Stimulated activated CD4-positive, alpha-beta T cell treated with anti-CD3 and anti-CD28 coated beads, Interleukin-12 subunit alpha, Interleukin-12 subunit beta, amount 100 ng/mL, for 4 hours (primary cell): ENCODE measurements around the gene KTI12.
"Not testable (repeated sequence)": the region's sequence is repeated elsewhere in the genome, so short reads cannot be mapped to it uniquely, and the experiment has no call there.

Source experiments
- DNase-seq: peaks from one replicate; pipeline ENCODE4 v3.0.0-alpha.2; 2020

The KTI12 gene

DNA sequence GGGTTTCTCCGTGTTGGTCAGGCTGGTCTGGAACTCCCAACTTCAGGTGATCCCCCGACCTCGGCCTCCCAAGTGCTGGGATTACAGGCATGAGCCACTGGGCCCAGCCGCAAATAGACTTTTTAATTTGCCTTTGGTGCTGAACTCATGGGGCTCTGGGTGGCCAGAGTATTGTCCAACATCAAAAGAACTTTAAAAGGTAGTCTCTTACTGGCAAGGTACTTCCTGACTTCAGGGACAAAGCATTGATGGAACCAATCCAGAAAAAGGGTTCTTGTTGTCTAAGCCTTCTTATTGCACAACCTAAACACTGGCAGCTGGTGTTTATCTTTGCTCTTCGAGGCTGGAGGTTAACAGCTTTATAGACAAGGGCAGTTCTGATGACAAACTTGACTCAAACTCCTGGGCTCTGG lies 3.8 kb upstream of the KTI12 start:
- DNase-seq = no peak

DNA sequence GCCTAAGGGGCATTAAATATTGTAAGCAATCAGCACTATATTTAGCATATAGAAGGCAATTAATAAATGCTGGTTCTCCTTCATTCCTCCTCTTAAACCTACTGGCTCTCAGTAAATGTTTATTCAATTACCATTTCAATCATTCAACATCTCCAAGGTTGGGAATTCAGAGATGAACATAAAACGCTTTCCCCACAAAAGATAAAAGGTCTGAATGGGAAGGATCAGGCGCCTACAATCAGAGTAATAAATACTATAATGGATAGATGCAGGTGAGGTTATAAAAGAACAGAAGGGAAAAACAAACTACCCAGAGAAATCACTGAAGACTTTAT lies 407 bp upstream of the KTI12 start:
- no peak for DNase-seq

DNA sequence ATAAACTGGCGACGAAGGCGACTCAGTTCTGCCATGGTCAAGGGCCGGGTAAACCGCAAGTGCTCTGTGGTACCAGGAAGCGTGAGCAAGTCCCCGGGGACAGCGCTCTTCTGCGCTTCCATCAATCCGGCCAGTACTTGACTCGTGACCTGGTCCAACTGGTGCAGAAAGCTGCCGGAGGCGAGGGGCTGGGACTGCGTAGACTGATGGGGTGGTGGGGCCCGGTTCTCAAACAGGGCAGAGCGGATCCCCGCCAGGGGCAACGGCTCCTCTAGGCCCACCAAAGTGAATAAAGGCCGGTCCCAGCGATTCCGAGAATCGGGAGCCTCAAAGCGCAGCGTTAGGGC lies 852 bp downstream of the KTI12 start:
- peak; percentile 6 for DNase-seq

DNA sequence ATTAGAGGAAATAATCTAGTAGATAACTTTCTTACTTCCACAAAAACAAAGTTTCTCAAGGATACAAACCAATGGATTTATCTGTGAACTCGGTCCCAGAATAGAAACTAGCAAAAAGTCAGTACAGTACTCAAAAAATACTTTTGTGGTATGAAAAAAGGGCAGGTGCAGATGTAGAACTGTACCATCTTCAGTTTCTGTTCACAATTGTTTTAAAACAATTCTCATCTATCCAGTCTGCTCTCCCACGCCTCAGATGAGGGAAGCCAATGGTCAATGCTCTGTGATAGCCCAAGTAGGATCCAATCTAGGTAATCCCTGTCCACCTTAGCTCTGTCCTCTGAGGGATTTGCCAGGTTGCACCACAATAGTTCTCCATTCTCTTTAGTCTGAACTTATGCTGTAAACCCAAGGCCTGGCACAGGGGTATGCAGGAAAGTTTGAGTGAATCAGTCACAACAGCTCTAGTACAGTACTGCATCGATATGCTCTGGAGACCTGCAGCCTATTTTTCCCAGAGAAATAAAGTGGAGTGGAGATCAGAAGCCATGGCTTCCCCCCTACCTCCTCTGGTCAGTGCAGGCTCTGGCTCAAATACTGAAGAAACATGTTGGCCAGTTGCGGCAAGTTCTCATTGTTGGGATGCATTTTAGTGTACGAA lies 1.4 kb downstream of the KTI12 start:
- DNase-seq = no peak

DNA sequence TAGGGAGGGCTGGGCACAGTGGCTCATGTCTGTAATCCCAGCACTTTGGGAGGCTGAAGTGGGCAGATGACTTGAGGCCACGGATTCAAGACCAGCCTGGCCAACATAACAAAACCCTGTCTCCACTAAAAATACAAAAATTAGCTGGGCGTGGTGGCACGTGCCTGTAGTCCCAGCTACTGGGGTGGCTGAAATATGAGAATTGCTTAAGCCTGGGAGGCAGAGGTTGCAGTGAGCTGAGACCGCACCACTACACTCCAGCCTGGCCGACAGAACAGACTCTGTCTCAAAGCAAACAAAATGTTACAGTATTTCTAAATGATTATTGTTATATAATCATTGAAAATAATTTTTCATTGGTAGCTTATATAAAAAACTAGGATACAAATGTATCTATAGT lies 4.8 kb downstream of the KTI12 start:
- not testable (repeated sequence) for DNase-seq

DNA sequence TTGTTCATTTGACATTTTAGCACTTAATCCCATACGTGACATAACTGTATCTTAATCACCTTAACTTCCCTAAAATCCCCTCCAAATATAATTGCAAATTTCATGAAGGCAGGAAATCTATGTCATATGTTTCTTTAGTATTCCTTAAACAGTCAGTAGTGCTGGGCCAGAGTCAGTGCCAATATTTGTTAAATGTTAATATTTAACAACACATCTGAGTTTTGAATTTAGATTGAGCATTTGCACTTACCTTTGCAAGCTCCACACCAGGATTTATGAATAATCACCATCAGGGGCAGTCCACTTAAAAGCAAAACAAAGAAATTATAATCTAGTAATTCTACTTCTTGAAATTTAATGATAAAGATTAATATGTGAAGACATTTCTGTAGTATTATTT lies 5.3 kb downstream of the KTI12 start:
- no peak for DNase-seq

DNA sequence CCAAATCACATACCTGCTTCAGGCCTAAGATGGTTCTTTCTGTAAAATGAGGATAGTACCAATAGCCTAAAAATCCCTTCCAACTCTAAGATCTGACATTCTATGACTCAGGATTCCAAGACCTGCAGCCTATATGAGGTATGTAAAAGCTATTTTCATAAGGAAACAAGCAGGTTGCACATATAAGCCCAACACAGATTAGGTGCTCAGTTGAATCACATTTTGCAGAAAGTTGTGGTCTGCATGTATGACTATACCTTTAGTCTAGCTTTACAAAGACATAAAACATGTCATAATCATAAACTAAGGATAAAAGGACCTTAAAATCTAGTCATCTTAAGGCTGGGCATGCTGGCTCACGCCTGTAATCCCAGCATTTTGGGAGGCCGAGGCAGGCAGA lies 7.3 kb downstream of the KTI12 start:
- DNase-seq = no peak

DNA sequence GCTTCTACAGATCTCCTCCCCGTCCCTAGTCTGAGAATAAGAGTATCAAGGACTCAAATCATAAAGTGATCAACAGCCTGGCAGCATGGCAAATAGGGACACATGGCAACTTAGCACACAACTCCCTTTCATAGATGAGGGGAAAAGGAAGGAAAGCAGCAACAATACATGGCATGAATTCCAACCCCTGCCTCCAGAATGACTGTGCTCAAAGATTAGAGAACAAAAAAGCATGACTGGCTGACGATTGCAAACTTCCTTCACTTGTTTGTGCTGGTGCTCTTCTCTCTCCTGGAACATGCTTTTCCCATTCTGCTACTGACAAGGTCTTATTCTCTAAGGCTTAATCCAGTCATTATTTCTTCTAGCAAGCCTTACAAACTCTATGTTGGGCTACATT lies 11.5 kb downstream of the KTI12 start:
- DNase-seq = no peak

DNA sequence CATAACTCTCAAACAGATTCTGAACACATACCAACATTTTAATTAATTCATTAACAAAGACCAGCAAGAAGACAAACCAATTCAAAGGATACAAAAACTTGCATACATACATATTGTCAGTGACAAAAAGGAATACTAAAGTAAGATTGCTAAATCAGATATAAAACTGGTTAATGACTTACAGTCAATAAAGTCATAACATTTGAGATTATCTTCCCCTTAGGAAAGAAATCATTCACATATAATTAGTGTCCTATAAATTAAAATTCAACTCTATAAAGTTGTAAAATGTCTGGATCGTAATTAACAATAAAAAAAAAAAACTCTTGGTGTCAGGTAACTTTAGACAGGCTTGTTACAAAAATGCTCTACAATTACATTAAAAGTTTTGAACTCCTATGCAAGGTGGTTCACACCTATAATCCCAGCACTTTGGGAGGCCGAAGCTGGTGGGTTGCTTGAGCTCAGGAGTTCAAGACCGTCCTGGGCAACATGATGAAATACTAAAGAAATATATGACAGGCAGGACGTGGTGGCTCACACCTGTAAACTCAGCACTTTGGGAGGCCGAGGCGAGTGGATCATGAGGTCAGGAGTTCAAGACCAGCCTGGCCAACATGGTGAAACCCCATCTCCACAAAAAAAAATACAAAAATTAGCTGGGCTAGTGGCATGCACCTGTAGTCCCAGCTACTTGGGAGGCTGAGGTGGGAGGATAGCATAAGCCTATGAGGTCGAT lies 25.4 kb downstream of the KTI12 start:
- DNase-seq = no peak

DNA sequence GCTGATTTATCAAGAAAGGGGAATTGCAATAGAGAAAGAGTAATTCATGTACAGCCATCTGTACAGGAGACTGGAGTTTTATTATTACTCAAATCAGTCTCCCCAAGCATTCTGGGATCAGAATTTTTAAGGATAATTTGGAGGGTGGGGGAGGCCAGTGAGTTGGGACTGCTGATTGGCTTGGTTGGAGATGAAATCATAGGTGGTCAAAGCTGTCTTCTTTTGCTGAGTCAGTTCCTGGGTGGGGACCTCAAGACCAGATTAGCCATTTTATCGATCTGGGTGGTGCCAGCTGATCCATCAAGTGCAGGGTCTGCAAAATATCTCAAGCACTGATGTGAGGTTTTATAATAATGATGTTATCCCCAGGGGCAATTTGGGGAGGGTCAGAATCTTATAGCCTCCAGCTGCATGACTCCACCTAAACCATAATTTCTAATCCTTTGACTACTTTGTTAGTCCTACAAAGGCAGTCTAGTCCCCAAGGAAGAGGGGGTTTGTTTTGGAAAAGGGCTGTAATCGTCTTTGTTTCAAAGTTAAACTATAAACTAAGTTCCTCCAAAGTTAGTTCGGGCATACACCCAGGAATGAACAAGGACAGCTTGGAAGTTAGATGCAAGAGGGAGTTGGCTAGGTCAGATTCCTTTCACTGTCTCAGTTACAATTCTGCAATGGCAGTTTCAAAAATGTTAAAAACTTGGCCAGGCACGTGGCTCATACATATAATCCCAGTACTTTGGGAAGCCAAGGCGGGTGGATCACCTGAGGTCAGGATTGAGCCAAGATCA lies 26.2 kb downstream of the KTI12 start:
- no peak for DNase-seq

DNA sequence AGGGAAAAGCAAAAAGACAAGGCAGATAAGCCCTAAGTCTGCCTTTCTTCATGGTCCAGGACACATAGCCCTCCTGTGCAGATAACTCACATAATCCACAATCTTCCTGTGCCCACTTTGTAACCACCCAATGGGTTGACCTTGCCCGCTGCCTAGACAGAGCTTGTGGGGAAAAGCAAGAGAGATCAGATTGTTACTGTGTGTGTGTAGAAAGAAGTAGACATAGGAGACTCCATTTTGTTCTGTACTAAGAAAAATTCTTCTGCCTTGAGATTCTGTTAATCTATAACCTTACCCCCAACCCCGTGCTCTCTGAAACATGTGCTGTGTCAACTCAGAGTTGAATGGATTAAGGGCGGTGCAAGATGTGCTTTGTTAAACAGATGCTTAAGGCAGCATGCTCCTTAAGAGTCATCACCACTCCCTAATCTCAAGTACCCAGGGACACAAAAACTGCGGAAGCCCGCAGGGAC lies 27.5 kb downstream of the KTI12 start:
- not testable (repeated sequence) for DNase-seq

DNA sequence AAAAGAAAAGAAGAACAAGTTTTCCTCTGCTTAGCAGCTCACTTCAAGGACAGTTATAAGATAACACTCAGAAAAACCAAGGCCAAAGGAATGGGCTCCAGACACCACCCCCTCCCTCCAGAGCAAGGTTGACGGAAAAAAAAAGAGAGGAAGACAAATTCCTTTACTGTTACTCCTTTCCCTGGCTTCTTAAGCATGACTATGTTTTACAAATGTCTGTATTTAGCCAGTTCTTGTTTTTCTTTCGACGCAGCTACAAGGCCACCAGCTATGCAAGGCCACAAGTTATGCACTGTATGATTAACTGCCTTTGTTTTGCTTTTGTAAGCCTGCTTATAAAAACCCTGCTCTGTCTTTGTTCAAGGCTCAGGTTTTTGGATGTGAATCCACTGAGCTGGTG lies 28.1 kb downstream of the KTI12 start:
- not testable (repeated sequence) for DNase-seq

DNA sequence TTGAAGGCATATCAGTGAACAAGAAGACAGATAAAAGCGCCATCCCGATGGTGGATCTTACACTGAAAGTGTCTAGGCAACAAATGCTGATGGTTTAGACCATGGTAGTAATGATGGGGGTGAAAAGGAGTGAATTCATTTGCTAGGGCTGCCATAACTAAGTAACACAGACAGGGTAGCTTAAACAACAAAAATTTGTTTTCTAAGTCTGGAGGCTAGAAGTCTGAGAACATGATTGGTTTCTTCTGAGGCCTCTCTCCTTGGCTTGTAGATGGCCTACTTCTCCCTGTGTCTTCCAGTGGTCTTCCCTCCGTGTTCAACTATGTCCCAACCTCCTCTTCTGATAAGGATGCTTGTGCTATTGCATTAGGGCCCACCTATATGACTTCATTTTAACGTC lies 29.7 kb downstream of the KTI12 start:
- DNase-seq = no peak

DNA sequence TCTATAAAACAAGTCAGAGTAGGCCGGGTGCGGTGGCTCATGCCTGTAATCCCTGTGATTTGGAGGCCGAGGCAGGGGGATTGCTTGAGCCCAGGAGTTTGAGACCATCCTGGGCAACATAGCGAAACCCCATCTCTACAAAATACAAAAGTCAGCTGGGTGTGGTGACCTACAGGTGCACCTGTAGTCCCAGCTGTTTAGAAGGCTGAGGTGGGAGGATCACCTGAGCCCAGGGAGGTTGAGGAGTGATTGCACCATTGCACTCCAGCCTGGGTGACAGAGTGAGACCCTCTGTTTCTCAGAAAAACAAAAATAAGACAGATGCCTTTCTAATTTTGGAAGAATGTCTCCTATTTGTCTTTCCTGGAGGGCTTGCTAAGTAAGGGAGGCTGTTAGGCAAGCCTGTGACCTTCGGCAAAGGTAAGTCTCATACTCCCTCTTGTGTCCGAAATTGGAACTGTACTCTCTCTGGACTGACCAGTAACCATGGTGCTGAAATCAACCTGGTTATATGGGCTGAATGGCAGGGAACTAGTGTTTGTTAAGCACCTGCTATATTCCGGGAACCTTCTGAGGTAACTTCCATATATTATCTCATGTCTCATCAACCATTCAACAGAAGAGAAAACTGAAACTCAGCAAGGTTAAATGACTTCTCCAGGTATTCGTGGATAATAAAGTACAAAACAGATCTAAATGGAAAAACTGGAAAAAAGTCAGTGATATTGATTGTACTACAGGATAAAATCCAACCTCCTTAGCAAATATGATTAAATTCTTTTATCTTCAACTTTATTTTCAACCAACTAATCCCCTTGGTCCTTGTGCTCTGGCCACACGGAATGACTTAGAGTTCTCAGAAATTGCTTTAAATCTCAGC lies 31.3 kb downstream of the KTI12 start:
- DNase-seq = no peak

DNA sequence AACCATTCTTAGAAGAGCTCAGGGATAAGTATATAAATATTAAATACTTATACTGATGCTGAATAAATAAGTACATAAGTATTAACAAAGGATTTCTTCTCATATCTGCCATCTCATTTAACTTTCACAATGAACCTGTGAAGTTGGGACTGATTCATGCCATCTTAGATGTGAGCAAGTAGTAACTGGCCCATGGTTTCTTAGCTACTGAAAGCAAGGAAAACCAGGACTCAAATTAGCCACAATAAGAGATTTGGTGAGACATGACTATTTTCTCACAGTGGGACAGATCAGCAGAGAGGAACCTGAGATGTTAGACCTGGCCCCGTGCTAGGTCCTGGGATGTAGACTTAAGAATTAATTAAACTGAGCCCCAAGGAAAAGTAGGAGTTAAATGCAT lies 34.9 kb downstream of the KTI12 start:
- no peak for DNase-seq

DNA sequence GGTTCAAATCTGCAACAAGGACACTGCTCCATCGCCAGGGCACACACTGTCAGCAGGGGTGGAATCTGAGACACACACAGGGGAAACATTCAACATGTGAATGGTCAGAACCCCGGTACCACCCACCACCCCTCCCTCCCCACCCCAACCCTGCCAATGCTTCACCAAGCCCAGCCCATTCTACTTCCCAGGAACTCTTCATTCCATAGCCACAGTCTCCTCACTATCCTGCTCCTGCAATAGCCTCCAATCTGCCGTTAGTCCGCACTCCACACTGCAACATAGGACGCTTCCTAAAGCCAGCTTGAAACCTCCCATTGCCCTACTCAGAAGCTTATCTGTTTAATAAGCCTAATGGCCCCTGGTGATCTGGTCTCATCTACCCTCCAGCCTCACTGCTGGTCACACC lies 35.6 kb downstream of the KTI12 start:
- DNase-seq = no peak

DNA sequence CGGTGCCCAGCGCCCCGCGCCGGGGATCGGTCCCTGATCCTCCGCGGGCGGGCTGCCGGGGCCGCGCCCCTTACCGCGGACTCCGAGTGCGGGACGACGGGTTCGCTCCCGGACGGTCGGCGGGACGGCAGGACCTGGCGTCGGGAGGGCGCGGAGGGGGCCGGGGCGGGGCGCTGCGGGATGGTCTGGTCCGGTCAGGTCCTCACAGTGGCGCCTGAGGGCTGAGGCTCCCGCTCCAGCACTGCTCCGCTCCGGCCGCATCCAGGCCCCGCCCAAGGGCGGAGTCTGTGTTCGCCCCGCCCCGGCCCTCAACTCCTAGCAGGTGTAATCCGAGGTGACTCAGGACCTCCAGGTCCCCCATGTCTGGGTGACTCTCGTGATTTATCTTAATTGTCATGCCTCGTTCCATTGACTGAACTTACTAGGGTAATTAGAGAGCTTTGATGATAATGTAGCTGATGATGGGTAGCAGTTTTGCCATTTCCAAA lies 43.1 kb downstream of the KTI12 start, which contains the start of gene RAB3B:
Gene RAB3B (minus strand): TSS at position 223 of the 488 bp plus-strand sequence. CDS start 13,583 bp downstream, outside the sequence.
- DNase-seq = peak; percentile 85

DNA sequence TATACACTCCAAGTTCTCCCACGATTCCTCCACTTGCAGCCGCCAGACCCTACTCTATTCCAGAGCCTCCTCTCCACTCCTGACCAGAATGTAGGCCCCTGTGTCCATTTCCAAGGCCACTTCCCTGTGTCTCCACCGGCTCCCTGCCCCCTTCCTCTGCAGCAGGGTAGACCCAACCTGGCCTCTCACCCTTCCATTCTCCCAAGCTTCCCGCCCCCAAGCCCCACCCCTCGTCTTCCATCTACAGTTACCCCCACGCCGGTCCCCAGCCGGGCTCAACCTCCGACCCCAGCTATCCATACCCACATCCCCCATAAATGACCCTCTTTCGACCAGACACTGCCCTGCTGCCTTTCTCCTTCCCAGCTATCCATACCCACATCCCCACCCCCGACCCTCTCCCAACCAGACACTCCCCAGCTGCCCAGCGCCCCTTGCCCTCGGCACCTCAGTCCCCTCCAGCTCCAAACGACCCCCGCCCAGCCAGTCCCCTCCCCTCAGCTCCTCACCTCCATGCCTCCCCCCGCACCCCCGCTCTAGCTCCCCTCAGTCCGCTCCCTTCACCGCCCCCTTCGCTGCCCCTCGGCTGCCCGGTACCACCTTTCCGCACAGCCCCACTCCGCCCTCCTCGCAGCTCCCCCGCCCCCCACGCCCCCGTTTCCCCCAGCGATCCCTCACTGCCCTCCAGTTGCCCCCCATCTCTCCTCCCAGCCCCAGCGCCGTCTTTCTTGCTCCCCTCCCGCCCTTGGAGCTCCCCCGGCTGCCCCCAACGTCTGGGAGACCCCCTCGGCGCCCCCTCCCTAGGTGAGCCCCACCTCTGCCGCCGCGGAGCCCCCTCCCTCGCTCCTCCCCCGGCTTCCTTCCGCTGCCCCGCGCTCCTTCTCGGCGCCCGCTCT lies 43.8 kb downstream of the KTI12 start:
- no peak for DNase-seq

DNA sequence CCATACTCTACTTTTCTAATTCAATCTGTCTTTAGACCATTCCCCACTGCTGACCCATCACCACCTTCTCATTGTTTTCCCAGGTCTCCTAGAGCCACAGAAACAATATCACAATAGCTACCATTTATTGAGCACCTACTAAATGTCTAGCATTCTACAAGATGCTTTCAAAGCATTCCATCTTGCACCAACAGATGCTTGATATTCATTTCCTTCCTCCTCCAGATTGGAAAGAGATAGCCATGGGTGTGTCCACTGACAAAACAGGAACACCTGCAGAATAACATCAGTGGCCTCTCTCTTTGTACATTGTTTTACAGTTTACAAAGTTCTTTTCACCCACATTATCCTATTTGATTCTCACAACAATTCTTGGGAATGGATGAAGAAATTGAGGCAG lies 45.4 kb downstream of the KTI12 start:
- no peak for DNase-seq

DNA sequence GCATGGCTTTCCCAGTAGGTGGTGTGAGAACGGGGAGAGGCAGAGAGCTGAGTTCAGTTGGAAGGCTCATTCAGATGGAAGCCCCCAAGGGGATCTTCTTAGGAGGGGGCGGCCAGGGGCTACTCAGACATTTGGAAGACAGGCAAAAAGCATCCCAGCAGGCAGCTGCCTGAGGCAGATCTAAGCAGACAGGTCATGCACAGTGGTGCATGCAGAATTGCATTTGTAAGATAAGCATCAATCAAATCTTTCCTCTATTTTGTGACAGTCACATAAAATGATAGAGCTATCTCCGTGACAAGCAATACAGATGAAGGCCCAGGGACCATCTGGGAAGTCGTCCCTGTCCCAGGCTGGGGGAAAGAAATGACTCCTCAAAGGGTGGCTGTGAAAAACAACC lies 46.9 kb downstream of the KTI12 start:
- no peak for DNase-seq

DNA sequence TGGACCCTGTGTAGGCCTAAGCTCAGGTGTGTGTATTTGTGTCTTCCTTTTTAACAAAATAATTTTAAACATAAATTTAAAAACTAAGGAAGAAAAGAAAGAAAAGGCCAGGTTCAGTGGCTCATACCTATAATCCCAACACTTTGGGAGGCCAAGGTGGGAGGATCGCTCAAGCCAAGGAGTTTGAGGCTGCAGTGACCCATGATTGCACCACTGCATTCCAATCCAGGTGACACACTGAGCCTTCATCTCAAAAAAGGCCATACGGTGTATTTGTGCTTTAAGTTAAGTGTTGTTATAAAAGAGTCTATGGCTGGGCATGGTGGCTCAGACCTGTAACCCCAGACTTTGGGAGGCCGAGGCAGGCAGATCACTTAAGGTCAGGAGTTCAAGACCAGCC lies 51.4 kb downstream of the KTI12 start:
- DNase-seq = no peak
